Esophagus muscularis mucosa (tissue), 4 donors: ENCODE results near the gene SMIM20.

Source experiments
- CTCF ChIP-seq, 3 experiments: fragments of 200-600 bp in 2 of 3; fragments of 450-650 bp in 1 of 3; sonication (generic) in 2 of 3; IDR thresholded peaks; one replicate each; pipeline ENCODE4 v1.5.1; 2017 to 2019; ENCODE audit warnings: antibody characterized with exemption in 3 of 3, mild to moderate bottlenecking in 2 of 3, moderate library complexity in 1 of 3
- EP300 ChIP-seq: sonication (generic); formaldehyde crosslinking; IDR thresholded peaks from one replicate; pipeline ENCODE4 v1.6.1; 2017; ENCODE audit warnings: antibody characterized with exemption
- POLR2A ChIP-seq: fragments of 450-650 bp; IDR thresholded peaks from one replicate; pipeline ENCODE4 v1.6.1; 2017; ENCODE audit warnings: antibody characterized with exemption, moderate library complexity, mild to moderate bottlenecking, low read depth
- POLR2AphosphoS5 ChIP-seq, 2 donors: sonication (generic); formaldehyde crosslinking; IDR thresholded peaks; one replicate each; pipeline ENCODE4 v1.6.1; 2017; ENCODE audit warnings: antibody characterized with exemption in 2 of 2

GRCh38 chr4:25941457-25942221 is 27.6 kb downstream of the SMIM20 start:
- TF ChIP-seq POLR2AphosphoS5 (IDR thresholded peaks at IDR 0.05) (no peak), EP300 (no peak), CTCF (IDR thresholded peaks at IDR 0.05) (no peak), POLR2A (no peak)
